GM04504 (cell line): Measurements from ENCODE around the gene LIPI.
"Not testable (repeated sequence)": the region's sequence is repeated elsewhere in the genome, so short reads cannot be mapped to it uniquely, and the experiment has no call there.

Source experiments
- DNase-seq: peaks from one replicate; pipeline ENCODE4 v3.0.0-alpha.2; 2012; ENCODE audit warnings: low read depth

LIPI gene

GRCh38 chr21:14116080-14116481 is 94.7 kb downstream of the LIPI start:
- DNase-seq = no peak

- DNase-seq = no peak
These were observed 95.1 kb downstream of the LIPI start for GRCh38 chr21:14115646-14116045.

- DNase-seq = no peak
These were observed 96.5 kb downstream of the LIPI start for GRCh38 chr21:14114251-14114650.

GRCh38 chr21:14104564-14104963 is 106.2 kb downstream of the LIPI start:
- DNase-seq = not testable (repeated sequence)

- DNase-seq = no peak
These were observed 111.2 kb downstream of the LIPI start for GRCh38 chr21:14099570-14099969.

- no peak for DNase-seq
These were observed 112.8 kb downstream of the LIPI start for GRCh38 chr21:14097881-14098499.

- no peak for DNase-seq
These were observed 114.2 kb downstream of the LIPI start for GRCh38 chr21:14096577-14096976.

GRCh38 chr21:14096172-14096571 is 114.6 kb downstream of the LIPI start:
- no peak for DNase-seq

- no peak for DNase-seq
These were observed 115.7 kb downstream of the LIPI start for GRCh38 chr21:14095056-14095455.

- no peak for DNase-seq
These were observed 117.8 kb downstream of the LIPI start for GRCh38 chr21:14092834-14093560.

- not testable (repeated sequence) for DNase-seq
These were observed 120.6 kb downstream of the LIPI start for GRCh38 chr21:14090184-14090583.

- DNase-seq = no peak
These were observed 122.4 kb downstream of the LIPI start for GRCh38 chr21:14088391-14088790.

- no peak for DNase-seq
These were observed 124.2 kb downstream of the LIPI start for GRCh38 chr21:14086553-14086952.

GRCh38 chr21:14084701-14085100 is 126.1 kb downstream of the LIPI start:
- no peak for DNase-seq

GRCh38 chr21:14084068-14084501 is 126.7 kb downstream of the LIPI start:
- no peak for DNase-seq

- no peak for DNase-seq
These were observed 130.0 kb downstream of the LIPI start for GRCh38 chr21:14080764-14081096.

- DNase-seq = no peak
These were observed 130.6 kb downstream of the LIPI start for GRCh38 chr21:14080040-14080763.

- no peak for DNase-seq
These were observed 131.9 kb downstream of the LIPI start for GRCh38 chr21:14078746-14079375.

- no peak for DNase-seq
These were observed 134.5 kb downstream of the LIPI start for GRCh38 chr21:14076143-14076806.

- no peak for DNase-seq
These were observed 135.2 kb downstream of the LIPI start for GRCh38 chr21:14075346-14076142.

- no peak for DNase-seq
These were observed 136.6 kb downstream of the LIPI start for GRCh38 chr21:14074177-14074576.
